Stimulated activated CD8-positive, alpha-beta memory T cell treated with anti-CD3 and anti-CD28 coated beads, Interleukin-7, amount 100 ng/mL, for 48 hours (primary cell): Measurements from ENCODE around the gene GDPD5.

Experiments
- DNase-seq, 2 donors: peaks; one replicate each; pipeline ENCODE4 v3.0.0-alpha.2; 2020; ENCODE audit warnings: low read depth in 1 of 2; ENCODE audit errors: extremely low read depth in 1 of 2

The GDPD5 gene

GRCh38 chr11:75558939-75559843 lies 33.5 kb upstream of the GDPD5 start:
- no peak for DNase-seq

- DNase-seq = no peak
Observed at GRCh38 chr11:75557666-75558494, 32.1 kb upstream of the GDPD5 start.

DNA sequence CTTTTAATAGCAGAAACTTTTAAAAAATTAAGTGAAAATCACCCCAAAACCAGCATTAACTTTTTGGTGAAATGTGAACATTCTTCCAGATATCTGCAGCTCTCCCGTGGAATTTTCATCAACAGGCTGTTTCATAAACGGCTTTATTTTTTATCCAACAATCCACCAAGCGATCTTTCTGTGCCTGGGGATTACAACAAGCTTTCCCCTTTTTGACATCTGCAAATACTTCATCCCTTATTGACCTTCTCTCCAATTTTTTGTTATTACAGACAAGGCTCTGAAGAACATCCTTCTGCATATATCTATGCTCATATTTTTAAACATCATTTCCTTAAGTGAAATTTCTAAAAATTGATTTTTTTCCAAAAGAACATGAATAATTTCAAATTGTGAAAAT lies 30.5 kb upstream of the GDPD5 start:
- DNase-seq = no peak

- no peak for DNase-seq
Observed at GRCh38 chr11:75555079-75555811, 29.5 kb upstream of the GDPD5 start.

GRCh38 chr11:75554258-75555022 lies 28.7 kb upstream of the GDPD5 start:
- no peak for DNase-seq

DNA sequence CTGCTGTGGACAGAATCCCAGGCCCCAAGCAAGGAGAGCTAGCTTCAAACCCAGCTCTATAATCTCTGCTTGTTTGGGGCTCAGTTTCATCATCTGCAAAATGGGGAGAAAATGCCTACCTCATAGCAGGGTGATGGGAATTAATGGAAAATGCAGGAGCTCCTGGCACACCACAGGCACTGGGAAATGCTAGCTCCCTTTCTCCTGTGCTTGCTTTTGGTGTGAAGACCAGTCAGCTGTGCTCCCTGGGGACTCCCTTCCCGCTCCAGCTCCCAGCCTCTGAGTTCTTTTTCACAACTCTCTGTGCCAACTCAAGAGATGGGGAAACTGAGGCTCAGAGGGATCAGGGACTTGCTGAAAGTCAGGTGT lies 28.1 kb upstream of the GDPD5 start:
- no peak for DNase-seq

DNA sequence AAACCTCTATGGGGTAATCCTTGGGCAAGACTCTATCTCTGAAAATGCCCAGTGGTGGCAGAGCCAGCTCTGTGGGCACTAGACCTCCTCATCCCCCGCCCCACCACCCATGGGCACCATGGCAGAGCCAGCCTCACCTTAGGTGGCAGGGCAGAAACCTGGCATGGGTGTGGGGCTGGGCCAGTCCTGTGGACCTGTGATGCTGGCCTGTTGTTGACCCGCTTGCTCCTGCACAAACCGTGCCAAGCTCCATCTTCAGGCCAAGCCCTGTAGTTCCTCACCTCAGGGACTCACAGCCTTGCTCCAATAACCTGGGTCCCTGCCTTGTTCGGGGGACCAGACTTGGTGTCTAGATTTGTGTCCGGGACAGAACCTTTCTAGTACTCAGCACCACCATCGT lies 27.4 kb upstream of the GDPD5 start:
- DNase-seq = no peak

DNA sequence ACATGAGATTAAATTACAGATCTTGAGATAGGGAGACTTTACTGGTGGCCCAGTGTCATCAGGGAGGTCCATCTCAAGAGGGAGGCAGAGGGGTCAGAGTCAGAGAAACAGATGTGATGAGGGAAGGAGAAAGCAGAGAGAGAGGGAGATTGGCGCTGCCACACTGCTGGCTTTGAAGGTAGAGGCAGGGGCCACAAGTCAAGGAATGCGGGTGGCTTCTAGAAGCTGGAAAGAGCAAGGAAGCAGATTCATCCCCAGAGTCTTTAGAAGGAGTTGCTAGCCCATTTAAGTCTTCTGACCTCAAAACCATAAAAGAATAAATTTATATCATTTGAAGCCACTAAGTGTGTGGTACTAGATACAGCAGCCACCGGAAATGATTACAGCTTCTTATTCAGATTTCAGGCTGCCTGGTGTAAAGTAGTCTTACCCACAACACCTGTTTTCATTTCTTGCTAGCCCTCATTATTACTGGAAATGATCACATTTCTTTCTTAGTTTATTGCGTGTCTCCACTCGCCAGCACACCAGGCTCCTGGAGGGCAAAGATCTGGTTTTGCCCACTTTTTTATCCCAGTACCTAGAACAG lies 23.7 kb upstream of the GDPD5 start:
- no peak for DNase-seq

DNA sequence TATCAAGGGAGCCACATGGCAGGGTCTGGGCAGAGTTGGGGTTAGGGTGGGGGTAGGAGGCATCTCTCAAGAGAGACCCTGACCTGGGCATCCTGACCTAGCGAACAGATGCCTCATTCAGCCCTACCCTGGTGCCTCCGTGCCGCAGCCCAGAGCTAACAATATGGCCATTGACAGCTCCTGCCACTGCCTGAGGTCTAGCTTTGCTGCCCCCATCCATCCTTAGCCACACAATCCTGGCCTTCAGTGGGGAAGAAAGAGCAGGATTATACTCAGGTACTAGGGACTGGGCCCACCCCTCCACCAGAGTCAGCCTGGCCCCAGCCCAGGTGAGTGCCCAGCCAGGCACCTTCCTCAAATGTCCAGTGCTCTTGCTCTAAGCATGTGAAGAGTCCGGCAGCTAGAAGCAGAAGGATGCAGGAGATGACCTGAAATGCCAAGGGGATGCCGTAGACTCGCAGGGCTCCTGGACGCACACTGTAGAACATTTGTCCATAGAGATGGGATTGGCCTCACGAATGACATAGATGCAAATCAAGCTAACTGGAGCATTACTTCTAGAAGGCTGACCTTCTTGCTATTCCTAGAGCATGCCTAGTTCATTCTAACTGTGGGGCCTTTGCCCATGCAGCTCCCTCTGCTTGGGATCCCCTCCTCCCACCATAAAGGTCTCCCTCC lies 23.0 kb upstream of the GDPD5 start:
- no peak for DNase-seq

DNA sequence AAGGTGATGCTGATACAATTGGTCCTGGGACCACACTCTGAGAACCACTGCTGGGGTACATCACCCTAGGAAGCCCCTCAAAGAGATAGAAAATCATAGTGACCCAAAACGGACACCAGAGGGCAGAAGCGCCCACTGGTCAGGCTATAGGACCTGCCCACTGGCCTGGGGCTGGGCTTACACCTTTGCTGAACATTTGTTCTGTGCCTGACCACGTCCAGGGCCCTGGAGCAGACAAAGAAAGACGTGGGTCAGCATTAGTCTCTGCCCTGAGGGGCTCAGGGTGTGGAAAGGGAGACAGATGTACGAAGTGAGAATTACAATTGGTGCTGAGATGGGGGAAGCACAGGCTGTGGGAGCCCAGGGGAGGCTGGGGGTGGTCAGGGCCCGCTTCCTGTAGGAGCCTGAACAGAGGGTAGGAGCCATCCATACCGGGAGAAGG lies 21.9 kb upstream of the GDPD5 start:
- no peak for DNase-seq

DNA sequence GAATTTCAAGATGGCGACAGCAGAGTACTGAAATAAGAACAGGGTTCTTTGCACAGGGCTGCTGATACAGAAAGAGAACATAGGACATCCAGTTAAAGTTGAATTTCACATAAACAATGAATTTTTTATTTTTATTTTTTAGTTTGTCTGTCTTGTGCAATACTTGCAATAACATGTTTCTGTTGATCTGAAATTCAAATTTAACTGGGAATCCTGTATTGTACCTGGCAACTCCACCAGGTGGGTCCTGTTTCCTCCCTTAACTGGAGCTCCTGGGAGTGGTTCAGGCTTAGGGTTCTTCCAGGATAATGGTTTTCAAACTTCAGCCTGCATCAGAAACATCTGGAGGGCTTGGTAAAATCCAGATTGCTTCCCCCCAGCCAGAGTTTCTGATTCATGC lies 21.4 kb upstream of the GDPD5 start:
- DNase-seq = no peak

GRCh38 chr11:75543806-75544205 lies 18.1 kb upstream of the GDPD5 start:
- DNase-seq = no peak

DNA sequence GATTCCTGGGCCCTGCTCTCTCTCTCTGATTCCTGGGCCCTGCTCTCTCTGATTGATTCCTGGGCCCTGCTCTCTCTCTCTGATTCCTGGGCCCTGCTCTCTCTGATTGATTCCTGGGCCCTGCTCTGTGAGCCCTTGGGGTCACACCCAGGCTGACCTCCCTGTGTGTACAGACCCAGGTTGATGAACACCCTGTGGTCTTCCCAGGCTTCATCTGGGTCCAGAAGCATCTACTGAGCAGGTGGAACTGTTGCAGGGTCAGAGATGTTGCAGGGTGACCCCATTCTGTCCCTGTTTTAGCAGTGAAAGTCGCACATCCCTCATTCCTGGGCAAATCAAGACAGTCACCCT lies 16.3 kb upstream of the GDPD5 start:
- no peak for DNase-seq

GRCh38 chr11:75541193-75542087 lies 15.7 kb upstream of the GDPD5 start:
- no peak for DNase-seq

DNA sequence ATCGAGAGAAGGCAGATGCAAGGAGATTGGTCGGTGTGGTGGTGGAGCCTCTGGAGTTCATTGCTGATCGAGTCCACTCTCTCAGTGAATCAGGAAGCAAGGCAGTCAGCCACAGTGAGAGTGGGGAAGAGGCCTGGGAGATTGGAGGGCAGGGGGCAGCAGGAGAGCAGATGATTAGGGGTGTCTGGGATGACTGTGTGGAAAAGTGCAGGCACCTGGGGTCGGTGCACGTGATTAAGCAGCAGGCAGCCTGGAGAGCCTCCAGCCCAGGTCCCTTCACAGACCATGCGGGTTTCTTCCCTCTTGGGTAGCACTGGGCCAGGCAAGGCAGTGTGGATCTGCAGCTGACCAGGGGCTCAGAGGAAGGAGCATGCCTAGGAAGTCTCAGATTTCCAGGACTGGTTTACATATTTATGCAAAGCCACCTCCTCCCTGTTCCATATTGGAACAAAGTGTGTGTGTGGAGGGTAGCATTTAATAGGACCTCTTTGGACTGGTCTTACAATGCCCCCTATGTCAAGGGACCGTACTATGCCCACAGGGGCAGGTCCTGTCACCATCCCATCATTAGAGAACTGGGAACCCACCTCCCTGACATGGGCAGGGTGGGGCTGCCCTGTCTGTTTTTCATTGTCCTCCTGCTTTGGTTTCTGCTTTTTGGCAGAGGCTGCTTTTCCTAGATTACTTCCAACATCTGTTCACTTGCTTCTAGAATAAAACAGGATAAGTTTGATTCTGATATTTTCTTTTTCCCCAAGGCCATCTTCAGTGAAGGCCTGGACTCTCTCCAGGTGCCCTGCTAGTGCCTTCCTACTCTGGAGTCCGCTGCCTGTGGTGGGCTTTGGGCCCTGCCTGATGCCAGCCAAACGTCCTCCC lies 14.0 kb upstream of the GDPD5 start:
- no peak for DNase-seq

- DNase-seq = no peak
Observed at GRCh38 chr11:75538150-75538942, 12.6 kb upstream of the GDPD5 start.

GRCh38 chr11:75537740-75538139 lies 12.0 kb upstream of the GDPD5 start:
- no peak for DNase-seq
